ENCODE data around the gene PANK2. TPM values are rescaled to one million over a fixed set of nuclear protein-coding genes. Genes with fewer than 3 reads are reported as not detected.

The PANK2 gene
- total RNA-seq, 1 experiment from 2014 or later = 41.6 TPM

- TF ChIP-seq REST (IDR thresholded peaks at IDR 0.05; ENCODE audit: low read depth) (no peak), EZH2phosphoT487 (IDR thresholded peaks at IDR 0.05; ENCODE audit: borderline replicate concordance) (no peak), EGR1 (IDR thresholded peaks at IDR 0.05; ENCODE audit: low read depth) (no peak), ATF3 (IDR thresholded peaks at IDR 0.05) (no peak), TCF7L2 (IDR thresholded peaks at IDR 0.05; ENCODE audit: borderline replicate concordance, extremely low read depth, insufficient read depth, insufficient read length) (no peak), EZH2 (IDR thresholded peaks at IDR 0.05) (no peak), POLR2AphosphoS5 (IDR thresholded peaks at IDR 0.05; ENCODE audit: low read depth, low read length) (no peak), FOSL1 (IDR thresholded peaks at IDR 0.05; ENCODE audit: low read depth) (no peak)
Observed at GRCh38 chr20:3854462-3854871, 34.7 kb upstream of the PANK2 start (continued).

- H3K4me1 ChIP-seq (ENCODE audit: control insufficient read depth in 1 of 2, insufficient read depth in 2 of 2, low read length in 2 of 2) = peaks cover 0 to 14% of the 10 kb centered on the region in 2 experiments; a peak in 2 of 4 replicates
- ATAC-seq = no peak
- H3K9ac ChIP-seq (ENCODE audit: low read length) = no peak overlapping the region
- H3K27me3 ChIP-seq (ENCODE audit: insufficient read depth, low read length) = no peaks in the 10 kb centered on the region
- ChIA-PET CTCF (interaction anchor here (4.1 kb wide), 1 partner anchor 44 kb away, joined by 43 read pairs; no protein-coding TSS in a partner anchor), RAD21 (ENCODE audit: low non-redundant PET in 1 of 2, low total read pairs in 2 of 2, uncharacterized antibody in 2 of 2, unreplicated experiment in 2 of 2) (no interaction called here), POLR2A (no interaction called here)
- DNase-seq (ENCODE audit: low read depth, low spot score) = no peak
- H4K20me1 ChIP-seq (ENCODE audit: insufficient read depth) = peaks cover 4% of the 10 kb centered on the region; the same call in 1 of the 2 replicates
- peaks cover 35 to 42% of the 10 kb centered on the region in 2 experiments for H3K36me3 ChIP-seq (ENCODE audit: control insufficient read depth in 1 of 2, insufficient read depth in 2 of 2, low read length in 2 of 2)
- no peak overlapping the region for H3K4me2 ChIP-seq (ENCODE audit: low read length)
- BruUV-seq (replicated peaks) = no TSS peak
- no peak overlapping the region for H2AFZ ChIP-seq (ENCODE audit: low read depth, low read length, poor library complexity, severe bottlenecking)
- intact Hi-C loops (cut with micrococcal nuclease) = no loop called here
- H3K79me2 ChIP-seq (ENCODE audit: insufficient read depth, low read length) = peaks cover 60% of the 10 kb centered on the region
- H3K9me2 ChIP-seq (ENCODE audit: insufficient read depth) = no peaks in the 10 kb centered on the region
- H3K27ac ChIP-seq (ENCODE audit: low read depth, low read length) = no peak overlapping the region
- no peak overlapping the region for H3K4me3 ChIP-seq (replicated peaks in 1 of 2; ENCODE audit: low read depth in 1 of 2, low read length in 2 of 2)
- TF ChIP-seq ZFX (IDR thresholded peaks at IDR 0.05) (no peak), SRF (IDR thresholded peaks at IDR 0.05; ENCODE audit: low read depth) (no peak), EZH2 (IDR thresholded peaks at IDR 0.05) (no peak), YY1 (IDR thresholded peaks at IDR 0.05; ENCODE audit: extremely low read depth, insufficient replicate concordance, low read depth, low read length) (no peak), REST (IDR thresholded peaks at IDR 0.05; ENCODE audit: low read depth) (no peak), ATF3 (IDR thresholded peaks at IDR 0.05) (no peak), SP1 (IDR thresholded peaks at IDR 0.05; ENCODE audit: low read depth) (no peak), ZNF274 (IDR thresholded peaks at IDR 0.05; ENCODE audit: low read depth, low read length) (no peak)
- H3K9me3 ChIP-seq (ENCODE audit: control insufficient read depth in 1 of 2, insufficient read depth in 1 of 2, low read depth in 1 of 2, low read length in 2 of 2) = peaks cover 0 to 6% of the 10 kb centered on the region in 2 experiments; a peak in 1 of 4 replicates
Observed at GRCh38 chr20:3857405-3857804, 31.8 kb upstream of the PANK2 start.
